ENCODE measurements around the gene CD226. TPM values are rescaled to one million over a fixed set of nuclear protein-coding genes. Genes with fewer than 3 reads are reported as not detected.

CD226 gene
- total and polyA plus RNA-seq, 2 of the 4 experiments (the other 2 are of a cell fraction), result 0.29 to 1.1 TPM

- no peak overlapping the region for H3K23ac ChIP-seq (ENCODE audit: low read depth, low read length)
- in situ Hi-C loops (cut with MboI; ENCODE audit: low sequenced_read_pairs), result no loop called here
- no peak overlapping the region for H2AK5ac ChIP-seq (ENCODE audit: low read depth, low read length)
- H4K91ac ChIP-seq (ENCODE audit: insufficient read depth, low read depth, low read length), result no peak overlapping the region
- no peak for ATAC-seq (ENCODE audit: low read depth)
- H3K9me1 ChIP-seq (ENCODE audit: insufficient read depth, low read length), result peaks cover 6% of the 10 kb centered on the region
- ChIA-PET POLR2A (ENCODE audit: unreplicated experiment) (no interaction called here), CTCF (interaction anchor here (0.5 kb wide), 1 partner anchor 1694 kb away, joined by 3 read pairs; no protein-coding TSS in a partner anchor)
- no peaks in the 10 kb centered on the region for H3K9me3 ChIP-seq (ENCODE audit: control insufficient read depth, insufficient read depth, low read length)
- H3K4ac ChIP-seq (ENCODE audit: low read depth, low read length), result no peak overlapping the region
- H3K18ac ChIP-seq (ENCODE audit: low read depth, low read length), result no peak overlapping the region
- H3K9ac ChIP-seq (ENCODE audit: low read depth, low read length), result no peak overlapping the region
- no peak overlapping the region for H3K56ac ChIP-seq (ENCODE audit: extremely low read depth, insufficient read depth, low read length)
- dilution Hi-C loops (cut with HindIII; ENCODE audit: low sequenced_read_pairs, unreplicated experiment), result no loop called here
- no peaks in the 10 kb centered on the region for H3K27me3 ChIP-seq (ENCODE audit: control insufficient read depth, insufficient read depth, low read length)
- H3K27ac ChIP-seq (ENCODE audit: insufficient read depth, low read length), result no peak overlapping the region
- H3K4me1 ChIP-seq (ENCODE audit: control insufficient read depth, insufficient read depth, low read length), result peaks cover 9% of the 10 kb centered on the region
- H2AK9ac ChIP-seq (replicated peaks; ENCODE audit: low read depth, low read length, poor library complexity), result no peak overlapping the region
- H2BK120ac ChIP-seq (ENCODE audit: low read depth, low read length), result no peak overlapping the region
- no peak overlapping the region for H2BK15ac ChIP-seq (ENCODE audit: low read depth, low read length)
- no peak overlapping the region for H4K8ac ChIP-seq (ENCODE audit: low read depth in 2 of 2, low read length in 2 of 2)
- no peak overlapping the region for H3K4me3 ChIP-seq (ENCODE audit: insufficient read depth, low read depth, low read length)
- DNase-seq, result no peak
- no TSS peak for BruUV-seq (replicated peaks)
- 100% methylated on average over 1 of the region's 5 CpGs; no CpG with 5 or more reads in 1 of the 2 experiments for WGBS, 2 experiments (ENCODE audit: extremely low coverage in 2 of 2, insufficient read length in 1 of 2)
- H4K20me1 ChIP-seq (ENCODE audit: insufficient read depth, low read length), result no peaks in the 10 kb centered on the region
- H3K36me3 ChIP-seq (ENCODE audit: control insufficient read depth, insufficient read depth, low read length), result no peaks in the 10 kb centered on the region
- H3K4me2 ChIP-seq (ENCODE audit: low read depth, low read length), result no peak overlapping the region
- no peak overlapping the region for H2BK20ac ChIP-seq (ENCODE audit: low read depth, low read length)
- no peak overlapping the region for H2BK5ac ChIP-seq (ENCODE audit: low read depth, low read length, poor library complexity, severe bottlenecking)
- no peak overlapping the region for H3K14ac ChIP-seq (replicated peaks; ENCODE audit: low read depth, low read length)
- TF ChIP-seq FOS (IDR thresholded peaks at IDR 0.05; ENCODE audit: low read depth, low read length), result no peak
- peak; percentile 92 for TF ChIP-seq MAFK (IDR thresholded peaks at IDR 0.05; ENCODE audit: low read depth, low read length)
- intact Hi-C loops (cut with micrococcal nuclease), result loop anchor here (10.0 kb wide), 3 partner anchors 158 to 232 kb away; no protein-coding TSS in a partner anchor
- H2AFZ ChIP-seq (replicated peaks; ENCODE audit: low read length, poor library complexity), result no peak overlapping the region
- H3K79me1 ChIP-seq (ENCODE audit: low read depth in 1 of 2, low read length in 2 of 2), result no peaks in the 10 kb centered on the region
- H4K5ac ChIP-seq (ENCODE audit: low read depth, low read length), result no peak overlapping the region
These were observed 104.7 kb downstream of the CD226 start for GRCh38 chr18:69843015-69843414.

Measured in IMR-90 (cell line).